HG02571 (cell line): ENCODE data around the gene GADL1.

Experiments
- ATAC-seq: cut with Tn5 transposase; IDR thresholded peaks from one replicate; pipeline ENCODE4 v1.9.1; 2021; ENCODE audit warnings: mild to moderate bottlenecking, moderate library complexity; ENCODE audit not compliant: unreplicated experiment

GADL1 gene

DNA sequence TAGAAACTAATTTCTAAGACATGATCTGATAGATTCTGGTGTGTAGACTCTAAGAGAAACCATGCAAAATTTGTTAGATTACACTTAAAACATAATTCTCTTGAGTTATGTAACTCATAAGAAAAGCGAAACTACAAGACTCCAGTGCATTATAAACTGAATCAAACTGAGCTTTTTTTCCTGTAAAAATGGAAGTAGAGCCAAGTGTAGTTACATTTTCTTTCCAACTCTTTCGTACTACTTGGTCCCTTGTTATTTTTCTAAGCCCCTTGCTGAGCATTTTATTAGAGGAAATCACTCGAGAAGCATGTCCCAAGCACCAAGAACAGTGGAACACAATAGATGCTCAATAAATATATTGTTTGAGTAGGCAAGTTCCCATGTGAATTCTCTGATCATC lies 130.2 kb downstream of the GADL1 start:
- ATAC-seq = no peak

DNA sequence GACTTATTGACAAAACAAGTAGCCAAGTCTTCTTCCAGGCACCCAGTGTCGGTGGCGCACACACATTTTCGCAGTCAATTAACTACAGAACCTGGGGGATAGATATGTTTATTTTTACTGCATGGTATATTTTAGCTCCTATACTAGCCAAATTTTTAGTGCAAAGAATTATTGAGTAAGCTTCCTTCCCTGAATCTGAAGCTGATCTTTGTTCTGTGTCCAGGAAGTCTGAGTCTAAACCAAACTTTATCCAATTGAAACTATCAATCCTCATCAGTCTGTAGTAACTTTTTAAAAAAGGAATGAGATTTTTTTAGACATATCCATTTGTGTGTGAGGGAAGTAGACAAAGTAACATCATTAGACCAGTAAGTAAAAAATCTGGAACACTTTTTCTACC lies 133.1 kb downstream of the GADL1 start:
- no peak for ATAC-seq

DNA sequence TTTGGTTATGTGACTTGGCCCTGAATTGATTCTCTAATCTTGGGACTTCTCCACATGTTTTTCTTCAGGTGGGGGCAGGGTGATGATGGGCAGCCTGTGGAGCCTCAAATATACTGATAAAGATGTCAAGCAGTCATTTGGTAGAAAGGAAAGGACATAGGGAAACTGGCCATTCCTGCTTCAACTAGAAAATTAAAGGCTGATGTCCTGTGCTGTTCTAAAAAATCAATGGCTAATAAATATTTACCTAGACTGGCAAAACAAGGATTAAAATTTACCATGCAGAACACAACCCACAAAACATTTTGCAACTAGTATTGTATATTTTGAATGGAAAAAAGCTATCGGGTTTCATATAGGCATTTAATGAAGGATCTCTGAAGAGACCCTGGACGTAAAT lies 133.7 kb downstream of the GADL1 start:
- no peak for ATAC-seq

DNA sequence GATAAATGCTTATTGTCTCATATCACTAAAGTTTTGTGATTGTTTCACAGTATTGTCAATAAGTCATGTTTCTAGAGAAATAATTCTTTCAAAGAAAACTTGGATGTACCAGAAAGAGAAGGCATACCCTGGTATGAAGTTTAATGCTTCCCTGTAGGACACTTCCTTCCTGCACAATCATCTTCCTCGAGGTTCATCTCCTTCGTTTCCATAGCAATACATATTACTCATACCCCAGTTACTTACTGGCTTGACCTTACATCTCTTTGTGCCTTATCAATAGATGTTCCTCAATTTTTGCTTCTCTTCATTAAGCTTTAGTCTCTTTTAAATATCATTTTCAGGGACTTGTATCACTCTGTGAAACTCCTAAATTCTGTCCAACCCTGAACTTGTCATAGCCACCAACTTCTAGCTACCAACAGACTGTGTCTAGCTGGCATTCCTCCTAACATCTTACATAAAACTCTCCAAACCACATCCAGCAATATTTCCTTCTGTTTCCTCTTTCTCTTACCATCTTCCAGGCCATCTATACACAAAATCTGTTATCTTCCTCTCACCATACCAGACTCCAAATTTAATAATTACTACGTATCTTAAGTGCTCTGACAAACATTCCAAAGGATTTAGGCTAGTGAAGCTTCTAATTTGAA lies 134.3 kb downstream of the GADL1 start:
- no peak for ATAC-seq

DNA sequence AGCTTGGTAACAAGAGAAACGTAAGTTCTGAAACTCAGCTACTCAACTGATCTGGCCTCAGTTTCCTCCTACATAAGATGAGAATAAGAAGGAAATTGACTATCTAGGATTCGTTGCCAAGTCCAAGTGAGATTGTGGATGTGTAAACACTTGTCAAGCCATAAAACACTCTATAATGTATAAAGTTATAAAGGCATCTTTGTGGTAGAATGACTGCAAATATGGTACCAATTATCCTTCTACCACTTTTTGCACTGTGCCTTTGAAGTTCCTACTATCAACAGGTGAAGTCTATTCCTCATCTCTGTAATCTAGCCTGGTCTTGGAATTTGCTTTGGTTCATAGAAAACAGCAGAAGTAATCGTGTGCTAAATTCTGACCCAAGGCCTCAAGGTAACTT lies 138.2 kb downstream of the GADL1 start:
- ATAC-seq = no peak

DNA sequence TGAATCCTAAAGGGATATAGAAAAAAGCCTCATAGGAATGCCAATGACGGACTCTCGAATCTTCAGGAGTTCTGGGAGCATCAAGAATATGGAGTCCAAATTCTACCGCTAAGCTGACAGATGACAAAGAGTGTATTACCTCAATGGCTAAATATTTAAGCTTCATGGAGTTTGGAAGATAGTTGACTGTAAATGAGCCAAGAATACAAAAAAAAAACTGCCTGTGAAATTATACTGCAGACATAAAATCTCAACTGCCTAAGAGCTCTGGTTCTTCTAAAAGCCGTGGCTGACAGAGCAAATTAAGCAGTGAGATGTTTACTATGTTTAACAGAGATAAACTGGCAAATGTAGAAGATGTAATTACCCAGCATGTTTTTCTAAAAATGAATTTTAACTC lies 140.0 kb downstream of the GADL1 start:
- no peak for ATAC-seq

DNA sequence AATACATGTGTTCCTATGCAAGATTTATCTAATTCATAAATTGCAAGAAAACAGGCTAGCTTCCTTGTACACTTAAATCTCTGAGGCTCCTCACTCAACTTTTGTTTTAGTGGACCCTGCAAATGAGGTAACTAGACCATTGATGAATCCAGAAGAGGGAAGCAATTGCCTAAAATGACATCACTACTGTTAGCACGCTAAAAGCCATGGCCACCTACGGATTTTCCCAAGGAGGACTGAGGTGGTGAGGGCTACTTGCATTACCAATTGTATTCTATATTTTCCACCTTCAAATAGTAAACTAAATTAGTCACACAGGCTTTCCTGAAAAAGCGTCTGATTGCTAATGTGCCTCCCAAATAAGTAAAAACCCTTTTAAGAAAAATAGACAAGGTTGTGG lies 140.7 kb downstream of the GADL1 start:
- no peak for ATAC-seq

DNA sequence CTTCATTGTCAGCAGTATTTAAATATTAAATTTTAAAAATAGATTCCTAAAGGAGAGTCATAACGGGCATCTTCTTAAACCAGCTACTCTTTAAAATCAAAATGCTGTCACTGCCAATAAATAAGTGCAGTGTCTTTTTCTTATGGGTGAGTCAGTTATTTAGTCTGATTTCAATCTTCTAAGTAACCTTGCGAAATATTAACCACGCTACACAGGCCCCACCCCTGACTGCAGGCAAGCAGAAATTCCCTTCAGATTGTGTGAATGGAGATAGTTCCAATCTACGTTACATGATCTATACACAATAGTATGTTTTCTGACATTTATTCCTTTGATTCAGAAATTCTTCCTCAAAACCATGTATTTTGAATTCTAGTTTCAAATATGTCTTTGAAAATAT lies 141.5 kb downstream of the GADL1 start:
- ATAC-seq = no peak

DNA sequence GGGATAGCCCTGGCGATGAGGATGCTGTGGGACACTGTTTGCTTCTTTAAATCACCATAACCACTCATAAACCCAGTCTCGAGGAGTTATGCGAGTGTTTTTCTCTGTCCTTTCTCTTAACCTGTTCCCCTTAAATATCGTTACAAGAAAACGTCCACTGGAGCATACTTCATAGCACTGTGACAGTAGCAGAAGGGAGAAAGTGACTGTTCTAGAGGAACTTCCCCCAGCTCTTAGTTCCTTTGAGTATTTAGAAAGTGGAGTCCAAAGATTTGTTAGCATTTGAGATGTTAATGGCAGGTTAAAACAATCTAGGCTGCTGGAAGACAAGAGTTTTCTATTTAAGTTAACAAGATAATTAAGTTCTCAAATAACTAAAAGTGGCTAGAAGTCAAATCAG lies 142.0 kb downstream of the GADL1 start:
- no peak for ATAC-seq

DNA sequence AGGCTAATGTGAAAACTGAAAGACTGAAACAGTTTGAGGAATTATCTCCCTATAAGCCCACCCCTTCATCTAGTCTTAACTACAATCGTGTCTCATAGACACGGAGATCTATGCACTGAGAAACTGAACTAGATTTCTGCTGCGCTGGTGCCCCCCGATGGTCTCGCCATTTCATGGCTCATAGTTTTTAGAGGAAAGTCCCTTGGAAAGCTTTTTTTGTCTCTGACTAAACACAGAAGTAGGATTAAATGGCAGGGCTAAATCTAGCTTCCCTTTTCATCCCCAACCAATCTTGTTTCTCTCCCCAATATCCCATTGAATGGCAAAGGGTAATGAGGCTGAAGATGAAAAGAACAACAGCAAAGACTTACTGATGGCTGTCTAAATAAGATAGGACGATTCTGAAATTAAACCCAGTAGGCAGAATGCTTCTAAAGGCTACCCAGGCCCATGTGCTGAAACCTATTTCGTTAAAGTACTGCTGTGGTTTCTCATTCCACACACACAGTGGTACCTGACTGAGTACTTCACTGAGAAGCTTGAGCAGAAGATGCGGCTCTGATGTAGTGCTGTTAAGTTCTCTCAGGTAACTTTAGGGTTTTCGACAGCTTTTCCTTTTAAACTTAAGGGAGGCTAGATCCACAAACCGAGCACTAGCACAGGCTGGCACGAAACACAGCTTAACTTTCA lies 142.7 kb downstream of the GADL1 start:
- ATAC-seq = peak; percentile 74

DNA sequence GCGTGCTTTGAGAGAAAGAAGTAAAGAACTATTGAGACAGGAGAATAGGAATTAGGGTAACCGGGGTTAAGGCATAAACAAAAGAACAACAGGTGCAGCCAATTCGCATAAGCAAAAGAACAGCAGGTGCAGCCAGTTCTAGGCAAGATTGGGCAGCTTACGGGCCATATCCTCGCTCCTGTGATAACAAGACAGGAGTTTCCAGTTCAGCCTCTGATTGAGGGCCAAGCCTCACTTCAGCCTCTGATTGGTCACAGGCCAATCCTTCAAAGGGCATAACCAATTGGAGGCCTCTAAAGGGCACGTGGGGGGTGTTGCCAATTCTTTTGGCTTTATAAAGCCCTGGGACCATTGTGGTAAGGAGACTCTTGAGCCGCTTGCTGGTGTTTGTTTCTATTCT lies 143.5 kb downstream of the GADL1 start:
- no peak for ATAC-seq

DNA sequence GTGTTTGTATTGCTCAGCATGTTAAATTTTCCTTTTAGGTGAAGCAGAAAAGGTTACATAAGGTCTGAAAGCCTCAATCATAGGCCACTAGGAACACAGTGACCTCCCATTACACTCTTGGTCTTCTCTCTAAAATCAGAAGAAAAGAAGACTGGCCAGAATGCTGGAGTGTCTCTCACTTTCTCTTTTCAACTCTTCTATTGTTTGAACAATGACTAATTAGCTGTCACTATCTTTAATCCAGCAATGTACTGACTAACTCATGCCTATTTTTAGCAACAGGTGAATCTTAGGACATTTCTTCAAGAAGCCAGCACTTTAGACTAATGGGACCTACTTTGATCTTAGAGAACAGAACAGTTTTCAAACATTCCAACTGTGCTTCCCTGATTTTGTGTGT lies 145.2 kb downstream of the GADL1 start:
- no peak for ATAC-seq

DNA sequence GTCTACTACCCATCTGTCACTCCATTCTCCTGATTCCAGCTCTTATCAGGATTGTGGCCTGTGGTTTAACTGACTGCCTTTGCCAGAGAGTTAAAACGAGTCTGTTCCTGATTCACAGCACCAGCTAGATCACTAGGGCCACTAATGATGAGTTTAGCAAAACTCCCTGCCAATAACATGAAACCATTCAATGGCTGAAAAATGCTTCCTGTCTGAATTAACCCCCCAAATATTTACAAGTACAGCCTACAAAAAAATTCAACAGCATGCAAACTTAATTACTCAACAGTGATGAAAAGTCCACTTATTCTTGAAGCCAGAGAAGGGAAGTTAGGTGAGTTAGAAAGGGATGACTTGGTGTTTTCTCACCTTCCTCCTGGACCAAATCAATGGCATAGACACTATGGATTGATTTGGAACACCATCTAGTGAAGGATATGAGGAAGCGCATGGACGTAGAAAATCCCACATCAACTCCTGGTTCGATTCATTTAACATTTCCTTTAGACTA lies 146.6 kb downstream of the GADL1 start:
- ATAC-seq = no peak

DNA sequence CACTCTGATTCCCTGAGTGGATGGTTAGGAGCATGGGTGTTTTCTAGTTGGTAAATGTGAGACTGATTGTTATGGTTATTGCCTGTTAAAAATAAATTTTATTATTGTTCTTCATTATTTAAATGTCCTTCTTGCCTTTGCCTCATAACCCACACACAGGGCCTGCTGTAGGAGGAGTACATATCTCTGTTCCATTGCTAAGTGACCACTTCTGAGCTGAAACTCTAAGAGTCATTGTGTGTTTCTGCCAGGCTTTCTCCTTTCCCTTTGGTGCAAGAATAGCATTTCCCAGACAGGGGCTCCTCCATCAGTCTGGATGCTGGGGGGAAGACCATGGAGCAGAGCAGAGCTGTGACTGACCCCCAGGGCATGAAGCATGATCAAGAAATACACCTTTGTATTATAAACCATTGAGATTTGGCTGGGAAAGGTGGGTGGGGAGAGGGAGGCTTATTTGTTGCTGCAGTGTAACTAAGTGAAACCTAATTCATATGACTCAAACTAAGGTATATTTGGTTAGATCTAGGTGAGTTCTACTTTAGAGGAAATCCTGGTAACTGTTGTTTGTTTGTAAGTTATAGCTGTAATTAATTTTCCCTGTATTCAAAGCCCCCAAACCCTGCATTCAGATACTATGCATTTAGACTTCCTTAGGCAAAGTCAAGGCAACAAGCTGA lies 150.7 kb downstream of the GADL1 start:
- ATAC-seq = no peak

DNA sequence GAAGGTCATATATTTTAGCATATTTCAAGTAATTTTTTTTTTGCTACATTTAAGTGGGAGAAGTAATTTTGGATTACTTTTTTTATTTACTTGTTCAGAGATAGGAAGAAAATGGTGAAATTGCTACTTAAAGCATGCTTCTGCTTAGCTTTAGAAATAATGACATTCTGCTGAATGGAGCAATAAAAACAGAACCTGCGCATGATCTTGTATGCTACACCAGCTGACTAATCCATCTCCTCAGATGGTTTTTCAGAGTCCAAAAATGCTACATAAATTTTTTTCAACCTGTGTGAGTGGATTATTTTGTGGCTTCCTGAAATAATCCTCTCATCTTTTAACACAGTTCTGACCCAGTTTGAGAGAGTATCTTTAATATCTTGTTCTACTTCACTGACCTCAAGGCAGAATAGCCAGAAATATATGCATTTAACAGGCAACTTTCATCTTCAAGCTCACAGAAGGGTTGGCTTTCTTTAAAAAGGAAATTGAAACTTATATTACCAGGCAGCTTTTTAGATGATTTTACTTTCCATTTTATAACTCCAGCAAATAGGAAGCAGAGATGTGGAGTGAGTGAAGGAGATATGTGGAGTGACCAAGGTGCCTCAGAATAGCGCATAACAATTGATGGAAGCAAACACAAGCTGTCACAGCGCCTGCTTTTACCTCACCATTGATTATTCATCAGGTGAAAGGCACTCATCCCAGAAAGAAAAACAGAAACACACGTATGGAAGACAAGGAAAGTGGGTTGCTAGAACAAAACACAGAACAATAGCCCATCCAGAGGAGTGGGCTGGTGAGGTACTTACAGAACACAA lies 151.5 kb downstream of the GADL1 start:
- ATAC-seq = no peak

DNA sequence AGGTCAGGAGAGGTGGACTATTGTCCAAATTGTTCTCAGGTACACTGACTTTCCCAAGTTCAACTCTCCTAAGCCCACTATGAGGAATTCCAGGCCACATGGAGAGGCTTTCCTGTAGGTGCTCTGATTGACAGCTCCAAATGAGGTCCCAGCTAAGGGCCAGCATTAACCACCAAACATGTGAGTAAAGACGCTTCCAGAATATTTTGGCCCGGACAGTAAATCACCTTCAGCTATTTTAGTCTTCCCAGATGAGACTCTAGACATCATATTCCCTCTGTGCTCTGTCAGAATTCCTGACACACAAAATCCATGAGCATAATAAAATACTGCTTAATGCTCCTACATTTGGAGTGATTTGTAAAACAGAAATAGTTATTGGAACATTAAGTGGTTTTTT lies 152.6 kb downstream of the GADL1 start:
- ATAC-seq = no peak

DNA sequence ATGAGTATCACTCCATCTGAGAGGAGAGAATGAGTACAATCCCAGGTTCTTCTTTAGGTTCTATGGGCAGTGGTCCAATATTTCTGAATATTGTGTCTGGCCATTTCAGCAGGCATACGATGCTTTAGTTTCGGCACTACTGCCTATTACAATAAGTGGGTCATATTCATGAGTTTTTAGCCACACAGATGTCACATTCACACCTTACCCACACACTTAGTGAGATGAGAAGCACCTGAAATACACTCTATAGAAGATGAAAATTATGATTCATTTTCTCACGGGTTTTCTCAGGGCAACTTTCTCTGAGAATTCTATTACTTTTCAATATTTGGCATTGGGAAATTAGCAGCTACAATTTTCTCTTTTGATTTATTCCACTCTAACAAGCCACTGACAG lies 155.9 kb downstream of the GADL1 start:
- no peak for ATAC-seq

DNA sequence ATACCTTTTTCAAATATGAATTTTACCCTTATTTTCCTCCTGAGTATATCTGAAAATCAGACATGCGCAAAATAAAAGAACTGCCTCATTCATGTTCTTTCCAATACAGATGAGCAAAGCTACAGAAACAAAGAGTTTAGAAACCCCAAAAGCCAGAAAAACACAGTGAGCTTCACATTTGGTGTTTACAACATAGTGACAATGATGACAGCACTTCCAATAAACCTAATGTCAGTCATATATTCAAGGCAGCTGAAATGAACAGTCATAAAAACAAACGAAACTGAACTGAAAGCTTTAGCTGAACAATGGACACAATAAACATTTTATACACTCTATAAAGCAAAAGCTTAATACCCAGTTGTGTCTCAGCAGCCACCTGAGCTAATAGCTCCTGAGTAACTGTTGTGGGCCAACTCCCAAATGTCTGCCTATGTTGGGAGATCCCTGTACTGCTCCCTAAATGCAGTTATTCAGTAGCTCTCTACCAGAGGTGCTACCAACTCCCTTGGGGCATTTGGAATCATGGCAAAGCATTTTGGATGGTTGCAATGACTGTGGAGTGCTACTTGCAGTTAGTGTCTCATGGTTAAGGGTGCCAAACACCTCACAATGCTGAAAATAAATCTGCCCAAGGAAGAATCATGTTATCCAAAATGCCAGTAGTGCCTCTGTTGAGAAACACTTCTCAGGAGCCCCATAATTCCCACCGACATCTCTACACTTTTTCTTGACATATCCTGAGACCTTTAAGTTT lies 156.5 kb downstream of the GADL1 start:
- ATAC-seq = no peak

DNA sequence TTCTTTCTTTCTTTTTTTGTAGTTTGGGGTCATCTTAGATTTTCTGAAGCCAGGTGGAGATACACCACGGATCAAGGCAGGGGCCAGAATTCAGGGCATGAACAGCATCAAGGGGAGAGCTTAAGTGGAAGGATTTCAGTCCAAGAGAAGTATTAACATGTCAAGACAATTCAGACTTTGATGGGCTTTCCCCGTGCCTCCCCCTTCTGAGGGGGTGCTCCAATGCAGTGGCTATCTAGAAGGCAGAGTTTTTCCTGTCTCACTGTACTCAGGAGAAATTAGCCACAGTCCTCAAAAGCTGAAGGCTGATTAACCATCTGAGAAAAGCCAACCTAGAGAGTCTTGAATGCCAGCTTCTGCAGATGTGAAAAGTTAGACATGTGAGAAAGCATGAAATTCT lies 160.8 kb downstream of the GADL1 start:
- ATAC-seq = no peak

DNA sequence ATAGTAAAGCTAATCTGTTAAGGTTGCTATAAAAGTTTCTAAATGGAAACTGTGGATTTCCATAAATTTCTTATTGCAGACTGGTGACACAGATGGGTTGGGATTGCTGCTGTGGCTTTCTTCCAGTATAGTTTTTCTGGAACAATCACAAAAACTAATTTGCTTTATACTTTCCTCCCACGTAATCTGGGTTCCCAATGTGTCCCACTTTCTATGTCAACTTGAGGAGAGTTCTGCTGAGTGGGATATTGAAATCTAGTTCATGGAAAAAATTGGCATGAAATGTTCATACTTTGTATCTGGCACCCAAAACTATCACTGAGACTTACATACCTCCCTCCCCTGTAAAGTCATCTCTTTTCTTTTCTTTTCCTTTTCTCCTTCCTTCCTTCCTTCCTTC lies 161.3 kb downstream of the GADL1 start:
- no peak for ATAC-seq

DNA sequence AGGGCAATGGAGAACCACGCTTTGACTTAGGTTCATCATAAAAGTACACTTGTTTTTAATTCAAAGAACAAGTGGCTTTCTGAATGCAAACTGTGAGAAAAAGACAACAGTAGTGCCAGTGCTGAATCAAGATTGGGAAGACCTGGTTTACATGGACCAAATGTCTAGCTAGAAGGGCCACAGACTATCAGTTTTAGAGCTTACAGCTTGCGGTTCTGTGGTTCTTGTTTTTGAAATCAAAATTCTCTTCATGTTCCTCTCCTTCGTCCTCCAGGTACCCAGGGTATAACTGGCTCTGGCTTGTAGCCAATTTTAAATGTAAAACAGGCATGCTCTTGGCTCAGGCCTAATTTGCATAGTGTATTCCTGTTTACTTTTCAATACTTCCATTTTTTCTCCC lies 163.5 kb downstream of the GADL1 start:
- ATAC-seq = no peak
